Stomach (tissue), 9 donors: Measurements from ENCODE around the gene OR51G2. TPM values are rescaled to one million over a fixed set of nuclear protein-coding genes. Genes with fewer than 3 reads are reported as not detected.
A peak's percentile ranks its signal among the peaks of the same experiment; 100 is the strongest.

Source experiments
- DNase-seq, 2 donors: peaks; one replicate each; pipeline versions ENCODE4 v3.0.0 to v3.0.0-alpha.2; 2013 to 2019
- H3K27ac ChIP-seq, 5 donors: fragments of 200-600 bp in 4 of 5; sonication (generic) in 4 of 5; one replicate each; pipeline ENCODE4 v1.5.1; 2013 to 2019; ENCODE audit warnings: mild to moderate bottlenecking in 1 of 5, moderate library complexity in 1 of 5
- H3K27me3 ChIP-seq, 3 donors: fragments of 200-600 bp; sonication (generic); one replicate each; pipeline ENCODE4 v1.5.1; 2017 to 2019; ENCODE audit warnings: mixed run types in 1 of 3
- H3K36me3 ChIP-seq, 4 donors: fragments of 200-600 bp; sonication (generic); 1 replicate in 3 of 4; 2 replicates in 1 of 4; pipeline ENCODE4 v1.5.1; 2016 to 2019
- H3K4me1 ChIP-seq, 4 donors: fragments of 200-600 bp; sonication (generic); one replicate each; pipeline ENCODE4 v1.5.1; 2016 to 2019
- H3K4me3 ChIP-seq, 4 donors: fragments of 200-600 bp; sonication (generic) in 3 of 4; one replicate each; pipeline ENCODE4 v1.5.1; 2016 to 2019; ENCODE audit warnings: mild to moderate bottlenecking in 1 of 4
- H3K9me3 ChIP-seq, 4 donors: fragments of 200-600 bp; sonication (generic); one replicate each; pipeline ENCODE4 v1.5.1; 2016 to 2019
- EP300 ChIP-seq: sonication (generic); formaldehyde crosslinking; IDR thresholded peaks from one replicate; pipeline ENCODE4 v1.6.1; 2017; ENCODE audit warnings: antibody characterized with exemption
- POLR2A ChIP-seq, 4 donors: fragments of 450-650 bp; IDR thresholded peaks; one replicate each; pipeline ENCODE4 v1.6.1; 2016; ENCODE audit warnings: antibody characterized with exemption in 4 of 4, control low read depth in 2 of 4, mild to moderate bottlenecking in 1 of 4, moderate library complexity in 1 of 4
- POLR2AphosphoS5 ChIP-seq, 3 donors: sonication (generic); formaldehyde crosslinking; IDR thresholded peaks; one replicate each; pipeline ENCODE4 v1.6.1; 2016; ENCODE audit warnings: antibody characterized with exemption in 3 of 3
- WGBS, 5 donors: extraction: QIAGEN DNeasy Blood & Tissue Kit in 3 of 5; methylation state at CpG; one replicate each; pipeline versions ENCODE4 v1.1.5 to v1.1.7; 2013 to 2018; 5-methylcytosine and 5-hydroxymethylcytosine counted together
- intact Hi-C: fragments of 100-400 bp; cut with DNase I; formaldehyde crosslinking; loops from one replicate; pipeline ENCODE4 v1.15.1; 2023; ENCODE audit warnings: low total_unique reads
- polyA plus RNA-seq, 3 donors: library from polyadenylated mRNA; stranded (reverse); fragments of 200-250 nt; gene quantifications; one replicate each; pipeline ENCODE4 v1.2.3, GENCODE V29; 2013
- total RNA-seq, 5 donors: library from RNA; depleted of rRNA; stranded (reverse); fragments of >200 nt; gene quantifications; one replicate each; pipeline versions ENCODE4 v1.1.0 to v1.2.3, GENCODE V29; 2014 to 2016
- TF ChIP-seq, protein P1 (sequence below), 7 experiments: fragments of 450-650 bp in 4 of 7; fragments of 200-600 bp in 3 of 7; sonication (generic) in 3 of 7; IDR thresholded peaks; one replicate each; pipeline ENCODE4 v1.5.1; 2016 to 2019; ENCODE audit warnings: antibody characterized with exemption in 7 of 7, control low read depth in 2 of 7, mild to moderate bottlenecking in 1 of 7
- donor health status: healthy with polysubstance abuse.
- donor health status: Bipolar disorder and iron deficiency.
- donor health status: healthy.

Gene OR51G2
- total and polyA plus RNA-seq, 8 donors: not detected

GRCh38 chr11:4891996-4892640 lies 27.0 kb downstream of the OR51G2 start:
- WGBS, 5 donors: 83 to 97% (median 90%) methylated on average over 1 of the region's 1 CpG
- TF ChIP-seq, protein P1, sequence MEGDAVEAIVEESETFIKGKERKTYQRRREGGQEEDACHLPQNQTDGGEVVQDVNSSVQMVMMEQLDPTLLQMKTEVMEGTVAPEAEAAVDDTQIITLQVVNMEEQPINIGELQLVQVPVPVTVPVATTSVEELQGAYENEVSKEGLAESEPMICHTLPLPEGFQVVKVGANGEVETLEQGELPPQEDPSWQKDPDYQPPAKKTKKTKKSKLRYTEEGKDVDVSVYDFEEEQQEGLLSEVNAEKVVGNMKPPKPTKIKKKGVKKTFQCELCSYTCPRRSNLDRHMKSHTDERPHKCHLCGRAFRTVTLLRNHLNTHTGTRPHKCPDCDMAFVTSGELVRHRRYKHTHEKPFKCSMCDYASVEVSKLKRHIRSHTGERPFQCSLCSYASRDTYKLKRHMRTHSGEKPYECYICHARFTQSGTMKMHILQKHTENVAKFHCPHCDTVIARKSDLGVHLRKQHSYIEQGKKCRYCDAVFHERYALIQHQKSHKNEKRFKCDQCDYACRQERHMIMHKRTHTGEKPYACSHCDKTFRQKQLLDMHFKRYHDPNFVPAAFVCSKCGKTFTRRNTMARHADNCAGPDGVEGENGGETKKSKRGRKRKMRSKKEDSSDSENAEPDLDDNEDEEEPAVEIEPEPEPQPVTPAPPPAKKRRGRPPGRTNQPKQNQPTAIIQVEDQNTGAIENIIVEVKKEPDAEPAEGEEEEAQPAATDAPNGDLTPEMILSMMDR (IDR thresholded peaks at IDR 0.05): peak in 1 of 7 experiments; percentile 20
- no peak for TF ChIP-seq EP300
- peak in 1 of 2 donors; percentile 5 for DNase-seq
- H3K36me3 ChIP-seq: no peaks in the 10 kb centered on the region
- no peaks in the 10 kb centered on the region for H3K9me3 ChIP-seq
- no peaks in the 10 kb centered on the region for H3K4me1 ChIP-seq
- H3K27me3 ChIP-seq: no peaks in the 10 kb centered on the region
- no peak overlapping the region for H3K4me3 ChIP-seq
- no peak overlapping the region for H3K27ac ChIP-seq
- intact Hi-C loops: no loop called here

DNA sequence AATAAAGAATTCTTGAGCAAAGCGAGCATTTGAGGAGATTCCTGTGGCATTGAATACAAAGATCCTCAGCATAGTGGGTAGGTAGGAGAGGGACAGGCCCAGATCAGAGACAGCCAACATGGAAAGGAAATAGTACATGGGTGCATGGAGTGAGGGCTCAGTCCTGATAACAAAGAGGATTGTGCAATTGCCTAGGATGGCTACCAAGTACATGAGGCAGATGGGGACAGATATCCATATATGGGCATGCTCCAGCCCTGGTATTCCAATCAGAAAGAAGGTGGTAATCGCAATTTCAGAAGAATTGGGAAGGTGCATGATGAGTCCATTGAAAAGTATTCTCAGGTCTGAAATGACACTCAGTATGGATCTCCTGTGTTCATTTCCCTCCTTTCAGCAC lies 28.9 kb downstream of the OR51G2 start:
- no peak for DNase-seq
- 75 to 93% (median 82%) methylated on average over 2 of the region's 2 CpGs for WGBS, 5 donors
- Histone ChIP-seq H3K9me3 (no peaks in the 10 kb centered on the region), H3K36me3 (no peaks in the 10 kb centered on the region), H3K4me3 (no peak overlapping the region), H3K27me3 (no peaks in the 10 kb centered on the region), H3K4me1 (no peaks in the 10 kb centered on the region), H3K27ac (no peak overlapping the region)
- intact Hi-C loops: no loop called here
- TF ChIP-seq POLR2AphosphoS5 (IDR thresholded peaks at IDR 0.05): no peak

- intact Hi-C loops: no loop called here
- TF ChIP-seq, protein P1 (IDR thresholded peaks at IDR 0.05): no peak
- no peak for TF ChIP-seq POLR2A (IDR thresholded peaks at IDR 0.05)
- TF ChIP-seq EP300: no peak
- no peak for TF ChIP-seq POLR2AphosphoS5 (IDR thresholded peaks at IDR 0.05)
- no peak overlapping the region for H3K4me3 ChIP-seq
These were observed 31.6 kb downstream of the OR51G2 start for GRCh38 chr11:4887591-4887990.

DNA sequence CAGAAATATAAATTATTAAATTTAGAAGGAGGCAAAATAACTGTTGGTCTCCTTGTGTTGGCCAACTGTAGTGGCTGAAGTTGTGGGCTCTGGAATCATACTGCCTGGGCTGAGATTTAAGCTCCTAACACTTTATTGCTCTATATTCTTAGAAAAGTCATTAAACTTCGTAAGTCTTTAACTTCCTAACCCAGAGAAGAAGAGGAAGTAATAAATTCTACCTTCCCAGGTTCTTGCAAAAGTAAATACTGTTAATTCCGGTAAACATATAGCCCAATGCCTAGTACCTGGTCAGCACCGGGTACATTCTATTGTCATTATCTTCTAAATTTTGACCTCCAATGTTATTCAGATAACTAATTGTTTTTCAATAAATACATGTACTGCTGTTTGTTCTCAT lies 33.0 kb downstream of the OR51G2 start:
- Histone ChIP-seq H3K27ac (no peak overlapping the region), H3K4me1 (no peaks in the 10 kb centered on the region), H3K9me3 (no peaks in the 10 kb centered on the region), H3K36me3 (no peaks in the 10 kb centered on the region), H3K4me3 (no peak overlapping the region), H3K27me3 (no peaks in the 10 kb centered on the region)
- no peak for TF ChIP-seq POLR2AphosphoS5 (IDR thresholded peaks at IDR 0.05)
- no peak for TF ChIP-seq POLR2A (IDR thresholded peaks at IDR 0.05)
- TF ChIP-seq, protein P1 (IDR thresholded peaks at IDR 0.05): no peak
- TF ChIP-seq EP300: no peak
- intact Hi-C loops: no loop called here
- DNase-seq: no peak
- 20 to 53% (median 44%) methylated on average over 3 of the region's 3 CpGs for WGBS, 5 donors

More at GRCh38 chr11:4887591-4887990, 31.6 kb downstream of the OR51G2 start:
- no peaks in the 10 kb centered on the region for H3K4me1 ChIP-seq
- H3K27me3 ChIP-seq: no peaks in the 10 kb centered on the region
- H3K27ac ChIP-seq: no peak overlapping the region
- 0% methylated on average over 1 of the region's 1 CpG for WGBS, 5 donors
- no peak for DNase-seq
- no peaks in the 10 kb centered on the region for H3K9me3 ChIP-seq
- no peaks in the 10 kb centered on the region for H3K36me3 ChIP-seq

GRCh38 chr11:4884361-4884760 lies 34.8 kb downstream of the OR51G2 start:
- Histone ChIP-seq H3K4me3 (no peak overlapping the region), H3K27ac (no peak overlapping the region), H3K9me3 (no peaks in the 10 kb centered on the region), H3K27me3 (no peaks in the 10 kb centered on the region), H3K36me3 (no peaks in the 10 kb centered on the region), H3K4me1 (no peaks in the 10 kb centered on the region)
- intact Hi-C loops: no loop called here
- 82 to 95% (median 86%) methylated on average over 3 of the region's 3 CpGs for WGBS, 5 donors
- TF ChIP-seq EP300 (no peak), POLR2AphosphoS5 (IDR thresholded peaks at IDR 0.05) (no peak), POLR2A (IDR thresholded peaks at IDR 0.05) (no peak)
- TF ChIP-seq, protein P1 (IDR thresholded peaks at IDR 0.05): no peak
- DNase-seq: no peak
